SU-DHL-6 (cell line): ENCODE measurements around the gene SCAPER.

Experiments
- CTCF ChIP-seq: fragments of 200-600 bp; sonication (generic); IDR thresholded peaks from one replicate; pipeline ENCODE4 v1.5.1; 2017; ENCODE audit warnings: antibody characterized with exemption, mild to moderate bottlenecking, low read length, moderate library complexity; ENCODE audit not compliant: insufficient read depth, poor library complexity, severe bottlenecking
- EZH2phosphoT487 ChIP-seq: fragments of 200-600 bp; sonication (generic), shearing (Covaris generic); conservative IDR thresholded peaks from 2 replicates; pipeline ENCODE4 v1.6.1; 2018; ENCODE audit warnings: mild to moderate bottlenecking, antibody characterized with exemption, low read length, moderate library complexity, mixed read lengths

GRCh38 chr15:76333309-76333708 lies 571.8 kb downstream of the SCAPER start:
- no peak for TF ChIP-seq CTCF
- no peak for TF ChIP-seq EZH2phosphoT487
